ENCODE results near the gene THBS1. TPM values are rescaled to one million over a fixed set of nuclear protein-coding genes. Genes with fewer than 3 reads are reported as not detected.

Gene THBS1
- total RNA-seq, 4 donors from 2014 or later, result 82.0 to 396 (median 89.6) TPM

DNA sequence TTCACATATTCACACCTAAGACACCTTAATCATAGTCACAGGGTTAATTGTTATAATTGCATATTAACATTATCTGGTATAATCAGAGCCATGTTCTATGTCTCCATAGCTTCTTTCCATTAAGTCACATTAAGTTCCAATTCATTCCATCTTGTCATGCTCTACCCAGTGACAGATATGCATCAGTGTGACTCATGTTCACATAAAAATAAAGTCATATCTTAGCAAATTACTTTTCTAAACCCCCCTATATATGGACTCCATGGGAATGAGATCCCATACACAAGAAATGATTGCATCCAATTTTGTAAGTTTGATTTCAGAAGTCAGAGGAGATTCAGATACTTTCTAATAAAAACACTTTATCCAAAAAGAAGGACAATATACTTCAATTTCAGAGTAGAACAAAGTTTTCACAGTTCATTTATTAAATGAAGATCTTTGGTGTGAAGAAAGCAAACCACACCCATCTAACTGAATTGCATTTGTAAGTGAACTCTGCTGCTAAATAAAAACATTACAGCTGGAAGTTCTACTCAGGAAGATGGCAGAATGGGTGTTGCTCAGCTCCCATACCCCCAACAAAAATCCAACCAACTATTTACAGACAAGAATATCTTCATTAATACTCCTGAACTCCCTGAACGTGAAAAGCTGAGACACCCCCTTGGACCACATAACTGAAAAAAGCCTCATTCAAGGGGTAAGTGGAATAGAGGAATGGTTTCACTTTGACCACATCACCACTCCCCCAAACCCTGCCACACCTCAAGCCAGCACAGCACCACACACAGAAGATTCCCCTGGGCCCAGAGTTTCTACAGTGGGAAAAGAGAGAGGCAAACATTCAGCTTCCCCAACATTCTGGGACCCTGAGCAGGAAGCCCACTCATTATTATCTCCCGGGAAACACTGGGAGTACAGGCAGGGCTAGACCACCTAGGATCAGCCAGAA, 27.6 kb downstream of the THBS1 start:
- TF ChIP-seq EP300 (IDR thresholded peaks at IDR 0.05) (no peak), POLR2A (IDR thresholded peaks at IDR 0.05) (no peak), POLR2AphosphoS5 (IDR thresholded peaks at IDR 0.05) (no peak)
- TF ChIP-seq, protein P1, sequence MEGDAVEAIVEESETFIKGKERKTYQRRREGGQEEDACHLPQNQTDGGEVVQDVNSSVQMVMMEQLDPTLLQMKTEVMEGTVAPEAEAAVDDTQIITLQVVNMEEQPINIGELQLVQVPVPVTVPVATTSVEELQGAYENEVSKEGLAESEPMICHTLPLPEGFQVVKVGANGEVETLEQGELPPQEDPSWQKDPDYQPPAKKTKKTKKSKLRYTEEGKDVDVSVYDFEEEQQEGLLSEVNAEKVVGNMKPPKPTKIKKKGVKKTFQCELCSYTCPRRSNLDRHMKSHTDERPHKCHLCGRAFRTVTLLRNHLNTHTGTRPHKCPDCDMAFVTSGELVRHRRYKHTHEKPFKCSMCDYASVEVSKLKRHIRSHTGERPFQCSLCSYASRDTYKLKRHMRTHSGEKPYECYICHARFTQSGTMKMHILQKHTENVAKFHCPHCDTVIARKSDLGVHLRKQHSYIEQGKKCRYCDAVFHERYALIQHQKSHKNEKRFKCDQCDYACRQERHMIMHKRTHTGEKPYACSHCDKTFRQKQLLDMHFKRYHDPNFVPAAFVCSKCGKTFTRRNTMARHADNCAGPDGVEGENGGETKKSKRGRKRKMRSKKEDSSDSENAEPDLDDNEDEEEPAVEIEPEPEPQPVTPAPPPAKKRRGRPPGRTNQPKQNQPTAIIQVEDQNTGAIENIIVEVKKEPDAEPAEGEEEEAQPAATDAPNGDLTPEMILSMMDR (IDR thresholded peaks at IDR 0.05), result no peak
- H3K27ac ChIP-seq, result no peak overlapping the region

DNA sequence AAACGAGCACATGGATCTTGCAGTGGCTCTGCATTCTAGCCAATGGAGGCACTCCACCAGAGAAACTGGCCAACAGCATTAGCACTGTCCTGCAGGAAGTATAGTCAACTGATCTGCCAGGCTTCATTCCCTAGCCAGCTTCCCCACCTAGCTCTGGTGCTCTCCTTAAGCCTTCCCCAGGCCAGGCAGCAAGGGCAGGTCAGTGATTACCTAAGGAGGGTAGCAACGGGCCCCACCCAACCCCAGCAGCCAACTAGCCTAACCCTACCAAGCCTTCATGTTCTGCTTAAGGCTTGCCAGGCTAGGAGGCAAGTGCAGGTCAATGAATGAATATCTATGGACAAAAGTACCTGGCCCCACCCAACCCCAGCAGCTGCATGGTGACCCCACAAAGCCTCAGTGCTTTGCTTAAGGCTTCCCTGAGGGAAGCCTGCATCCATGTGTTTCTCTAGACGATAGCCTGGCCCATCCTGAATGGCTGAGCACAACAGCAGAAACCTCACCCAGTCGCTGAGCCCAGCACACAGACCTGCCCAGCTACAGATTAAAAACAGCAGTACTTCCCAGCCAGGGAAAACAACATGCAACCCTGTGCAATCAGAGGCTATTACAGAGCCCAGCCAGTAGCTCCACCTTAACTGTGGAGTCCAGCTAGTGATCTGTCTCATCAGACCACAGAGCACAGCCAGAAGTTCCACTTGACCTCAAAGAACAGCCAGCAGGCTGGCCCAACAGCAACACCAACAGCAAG, 28.5 kb downstream of the THBS1 start:
- TF ChIP-seq POLR2A (IDR thresholded peaks at IDR 0.05), result no peak
- TF ChIP-seq, protein P1 (IDR thresholded peaks at IDR 0.05), result no peak
- no peak for TF ChIP-seq POLR2AphosphoS5 (IDR thresholded peaks at IDR 0.05)
- TF ChIP-seq EP300 (IDR thresholded peaks at IDR 0.05), result no peak
- no peaks in the 10 kb centered on the region for H3K27me3 ChIP-seq
- H3K4me3 ChIP-seq, result no peak overlapping the region
- no peak for DNase-seq (ENCODE audit: low spot score in 2 of 2)
- H3K36me3 ChIP-seq, result no peaks in the 10 kb centered on the region
- no peaks in the 10 kb centered on the region for H3K4me1 ChIP-seq
- H3K27ac ChIP-seq, result no peak overlapping the region
- WGBS, result 86% methylated on average over 4 of the region's 4 CpGs
- peaks cover 9% of the 10 kb centered on the region for H3K9me3 ChIP-seq

More for the DNA sequence above, 27.6 kb downstream of the THBS1 start:
- H3K9me3 ChIP-seq, result peaks cover 5% of the 10 kb centered on the region
- no peak overlapping the region for H3K4me3 ChIP-seq
- H3K36me3 ChIP-seq, result no peaks in the 10 kb centered on the region
- H3K27me3 ChIP-seq, result no peaks in the 10 kb centered on the region
- DNase-seq (ENCODE audit: low spot score in 2 of 2), result no peak
- 83% methylated on average over 2 of the region's 2 CpGs for WGBS
- no peaks in the 10 kb centered on the region for H3K4me1 ChIP-seq

DNA sequence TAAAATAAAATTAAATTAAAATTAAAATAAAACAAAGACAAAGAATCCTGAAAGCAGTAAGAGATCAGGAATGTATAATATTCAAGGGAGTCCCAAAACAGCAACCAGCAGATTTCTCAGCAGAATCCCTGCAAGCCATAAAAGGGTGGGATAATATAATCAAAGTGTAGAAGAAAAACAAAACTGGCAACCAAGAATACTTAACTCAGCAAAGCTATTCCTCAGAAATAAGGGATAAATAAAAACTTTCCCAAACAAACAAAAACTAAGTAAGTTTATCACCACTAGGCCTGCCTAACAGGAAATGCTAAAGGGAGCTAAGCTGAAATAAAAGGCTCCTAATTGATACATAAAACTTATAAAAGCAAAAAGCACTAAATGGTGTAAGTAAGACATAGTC, 29.8 kb downstream of the THBS1 start:
- Histone ChIP-seq H3K4me3 (no peak overlapping the region), H3K9me3 (peaks cover 9% of the 10 kb centered on the region), H3K36me3 (no peaks in the 10 kb centered on the region), H3K27ac (no peak overlapping the region), H3K27me3 (no peaks in the 10 kb centered on the region), H3K4me1 (no peaks in the 10 kb centered on the region)
- no peak for DNase-seq (ENCODE audit: low spot score in 2 of 2)
- TF ChIP-seq EP300 (IDR thresholded peaks at IDR 0.05) (no peak), POLR2A (IDR thresholded peaks at IDR 0.05) (no peak), POLR2AphosphoS5 (IDR thresholded peaks at IDR 0.05) (no peak)
- TF ChIP-seq, protein P1 (IDR thresholded peaks at IDR 0.05), result no peak

DNA sequence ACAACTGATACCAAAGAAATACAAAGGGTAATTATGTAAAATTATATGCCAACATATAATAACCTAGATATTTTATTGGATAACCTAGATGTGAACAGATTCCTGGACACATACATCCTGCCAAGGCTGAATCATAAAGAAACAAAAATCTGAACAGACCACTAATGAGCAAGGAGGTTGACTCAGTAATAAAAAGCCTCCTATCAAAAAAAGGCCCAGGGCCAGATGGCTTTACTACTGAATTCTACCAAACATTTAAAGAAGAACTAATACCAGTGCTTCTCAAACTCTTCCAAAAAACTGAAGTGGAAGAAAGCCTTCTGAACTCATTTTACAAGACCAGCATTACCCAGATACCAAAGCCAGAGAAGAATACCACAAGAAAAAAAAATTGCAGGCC, 32.4 kb downstream of the THBS1 start:
- Histone ChIP-seq H3K27ac (no peak overlapping the region), H3K9me3 (peaks cover 9% of the 10 kb centered on the region), H3K4me3 (no peak overlapping the region), H3K36me3 (no peaks in the 10 kb centered on the region), H3K4me1 (no peaks in the 10 kb centered on the region), H3K27me3 (no peaks in the 10 kb centered on the region)
- no peak for DNase-seq (ENCODE audit: low spot score in 2 of 2)
- no peak for TF ChIP-seq POLR2A (IDR thresholded peaks at IDR 0.05)
- TF ChIP-seq, protein P1 (IDR thresholded peaks at IDR 0.05), result no peak

DNA sequence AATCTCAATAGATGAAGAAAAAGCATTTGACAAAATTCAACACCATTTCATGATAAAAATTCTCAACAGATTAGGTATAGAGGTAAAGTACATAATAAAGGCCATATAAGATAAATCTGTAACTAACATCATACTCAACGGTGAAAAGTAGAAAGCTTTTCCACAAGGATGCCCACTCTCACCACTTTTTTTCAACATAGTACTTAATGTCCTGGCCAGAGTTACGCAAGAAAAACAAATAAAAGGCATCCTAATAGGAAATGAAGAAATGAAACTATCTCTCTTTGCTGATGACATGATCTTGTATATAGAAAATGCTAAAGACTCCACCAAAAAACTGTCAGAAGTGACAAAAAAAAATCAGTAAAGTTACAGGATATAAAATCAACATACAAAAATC, 33.0 kb downstream of the THBS1 start:
- 95% methylated on average over 2 of the region's 2 CpGs for WGBS
- Histone ChIP-seq H3K4me1 (no peaks in the 10 kb centered on the region), H3K36me3 (no peaks in the 10 kb centered on the region), H3K9me3 (peaks cover 9% of the 10 kb centered on the region), H3K27ac (no peak overlapping the region), H3K4me3 (no peak overlapping the region), H3K27me3 (no peaks in the 10 kb centered on the region)
- no peak for DNase-seq (ENCODE audit: low spot score in 2 of 2)
- no peak for TF ChIP-seq EP300 (IDR thresholded peaks at IDR 0.05)
- TF ChIP-seq POLR2A (IDR thresholded peaks at IDR 0.05), result no peak
- TF ChIP-seq POLR2AphosphoS5 (IDR thresholded peaks at IDR 0.05), result no peak
- TF ChIP-seq, protein P1 (IDR thresholded peaks at IDR 0.05), result no peak

All from suprapubic skin (tissue), 4 donors.